ENCODE results near the gene BRD8. TPM values are rescaled to one million over a fixed set of nuclear protein-coding genes. Genes with fewer than 3 reads are reported as not detected.

Gene BRD8
- total and polyA plus RNA-seq, 2 experiments from 2014 or later, result 45.8 to 117 TPM

- TF ChIP-seq ZNF462 (CRISPR knock-in tag; IDR thresholded peaks at IDR 0.05) (no peak), ZNF114 (CRISPR knock-in tag; IDR thresholded peaks at IDR 0.05) (no peak), CTCF (conservative IDR thresholded peaks at IDR 0.05; ENCODE audit: low read depth in 2 of 2) (no peak), CREB1 (CRISPR knock-in tag; IDR thresholded peaks at IDR 0.05; ENCODE audit: low read depth) (no peak), STAT1 (IDR thresholded peaks at IDR 0.05; ENCODE audit: unreplicated experiment) (no peak), EZH2 (IDR thresholded peaks at IDR 0.05; ENCODE audit: low read depth, unreplicated experiment) (no peak), NANOG (IDR thresholded peaks at IDR 0.05; ENCODE audit: borderline replicate concordance) (no peak), EZH2phosphoT487 (IDR thresholded peaks at IDR 0.05; ENCODE audit: unreplicated experiment) (no peak), REST (IDR thresholded peaks at IDR 0.05; ENCODE audit: unreplicated experiment) (no peak), JUNB (IDR thresholded peaks at IDR 0.05; ENCODE audit: unreplicated experiment) (no peak), ZNF331 (CRISPR knock-in tag; IDR thresholded peaks at IDR 0.05; ENCODE audit: low read depth) (no peak)
Measured at GRCh38 chr5:138179277-138179857, 937 bp upstream of the BRD8 start (continued).
